ENCODE data around the gene CYP3A4.

GRCh38 chr7:99742737-99743394 is 41.1 kb downstream of the CYP3A4 start:
- TF ChIP-seq, protein P1, sequence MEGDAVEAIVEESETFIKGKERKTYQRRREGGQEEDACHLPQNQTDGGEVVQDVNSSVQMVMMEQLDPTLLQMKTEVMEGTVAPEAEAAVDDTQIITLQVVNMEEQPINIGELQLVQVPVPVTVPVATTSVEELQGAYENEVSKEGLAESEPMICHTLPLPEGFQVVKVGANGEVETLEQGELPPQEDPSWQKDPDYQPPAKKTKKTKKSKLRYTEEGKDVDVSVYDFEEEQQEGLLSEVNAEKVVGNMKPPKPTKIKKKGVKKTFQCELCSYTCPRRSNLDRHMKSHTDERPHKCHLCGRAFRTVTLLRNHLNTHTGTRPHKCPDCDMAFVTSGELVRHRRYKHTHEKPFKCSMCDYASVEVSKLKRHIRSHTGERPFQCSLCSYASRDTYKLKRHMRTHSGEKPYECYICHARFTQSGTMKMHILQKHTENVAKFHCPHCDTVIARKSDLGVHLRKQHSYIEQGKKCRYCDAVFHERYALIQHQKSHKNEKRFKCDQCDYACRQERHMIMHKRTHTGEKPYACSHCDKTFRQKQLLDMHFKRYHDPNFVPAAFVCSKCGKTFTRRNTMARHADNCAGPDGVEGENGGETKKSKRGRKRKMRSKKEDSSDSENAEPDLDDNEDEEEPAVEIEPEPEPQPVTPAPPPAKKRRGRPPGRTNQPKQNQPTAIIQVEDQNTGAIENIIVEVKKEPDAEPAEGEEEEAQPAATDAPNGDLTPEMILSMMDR (IDR thresholded peaks at IDR 0.05): no peak
- TF ChIP-seq POLR2A (IDR thresholded peaks at IDR 0.05) (no peak), EP300 (IDR thresholded peaks at IDR 0.05) (no peak)

All from tibial nerve (tissue), 4 donors.